ENCODE results near the gene ZNF598.
"Not testable (repeated sequence)": the region's sequence is repeated elsewhere in the genome, so short reads cannot be mapped to it uniquely, and the experiment has no call there.

Gene ZNF598

GRCh38 chr16:2040041-2040786, 30.6 kb upstream of the ZNF598 start:
- no peak for DNase-seq (ENCODE audit: low read depth)

GRCh38 chr16:2039274-2040031, 29.8 kb upstream of the ZNF598 start:
- DNase-seq (ENCODE audit: low read depth), result no peak

GRCh38 chr16:2038382-2039231, 29.0 kb upstream of the ZNF598 start:
- no peak for DNase-seq (ENCODE audit: low read depth)

- no peak for DNase-seq (ENCODE audit: low read depth)
Observed at GRCh38 chr16:2037647-2038381, 28.2 kb upstream of the ZNF598 start.

- DNase-seq (ENCODE audit: low read depth), result no peak
Observed at GRCh38 chr16:2037115-2037514, 27.5 kb upstream of the ZNF598 start.

- DNase-seq (ENCODE audit: low read depth), result no peak
Observed at GRCh38 chr16:2036200-2036966, 26.8 kb upstream of the ZNF598 start.

- no peak for DNase-seq (ENCODE audit: low read depth)
Observed at GRCh38 chr16:2035431-2036199, 26.0 kb upstream of the ZNF598 start.

- no peak for DNase-seq (ENCODE audit: low read depth)
Observed at GRCh38 chr16:2034696-2035430, 25.2 kb upstream of the ZNF598 start.

GRCh38 chr16:2033909-2034695, 24.5 kb upstream of the ZNF598 start:
- DNase-seq (ENCODE audit: low read depth), result not testable (repeated sequence)

GRCh38 chr16:2033057-2033908, 23.7 kb upstream of the ZNF598 start:
- no peak for DNase-seq (ENCODE audit: low read depth)

GRCh38 chr16:2032285-2033056, 22.9 kb upstream of the ZNF598 start:
- DNase-seq (ENCODE audit: low read depth), result no peak

GRCh38 chr16:2031081-2031577, 21.5 kb upstream of the ZNF598 start:
- DNase-seq (ENCODE audit: low read depth), result no peak

GRCh38 chr16:2030036-2030435, 20.4 kb upstream of the ZNF598 start:
- no peak for DNase-seq (ENCODE audit: low read depth)

- DNase-seq (ENCODE audit: low read depth), result no peak
Observed at GRCh38 chr16:2029350-2029749, 19.7 kb upstream of the ZNF598 start.

GRCh38 chr16:2028620-2029220, 19.1 kb upstream of the ZNF598 start:
- no peak for DNase-seq (ENCODE audit: low read depth)

- DNase-seq (ENCODE audit: low read depth), result no peak
Observed at GRCh38 chr16:2028146-2028545, 18.5 kb upstream of the ZNF598 start.
